PC-9 (cell line): Measurements from ENCODE around the gene LMO7. TPM values are rescaled to one million over a fixed set of nuclear protein-coding genes. Genes with fewer than 3 reads are reported as not detected.

Source experiments
- BruUV-seq: library from RNA; stranded (reverse); fragments of 400-500 nt; replicated peaks from 2 replicates; lab custom pipeline; 2021; lab: Mats Ljungman, UMichigan
- CTCF ChIA-PET: fragments of 300-600 bp; sonication (Branson Sonifier 250); formaldehyde crosslinking; loops from one replicate; lab custom pipeline; 2022; ENCODE audit warnings: antibody characterized with exemption; lab: Charles Lee
- POLR2A ChIA-PET: fragments of 300-600 bp; sonication (Branson Sonifier 250); formaldehyde crosslinking; loops from one replicate; lab custom pipeline; 2022; ENCODE audit warnings: antibody characterized with exemption; ENCODE audit not compliant: unreplicated experiment; lab: Charles Lee
- DNase-seq, 2 experiments: peaks; one replicate each; pipeline versions ENCODE4 v3.0.0 to v3.0.0-alpha.2; 2015 to 2022; ENCODE audit warnings: mixed read lengths in 1 of 2
- H2AFZ ChIP-seq: fragments of 200-600 bp; sonication (generic); 2 replicates; pipeline ENCODE4 v1.8.1; 2017; ENCODE audit warnings: antibody characterized with exemption
- H3F3A ChIP-seq: fragments of 200-600 bp; sonication (generic); 2 replicates; pipeline ENCODE4 v1.8.1; 2017; ENCODE audit warnings: antibody characterized with exemption, mild to moderate bottlenecking, low read depth; ENCODE audit not compliant: insufficient read depth
- H3K27ac ChIP-seq: fragments of 200-600 bp; sonication (generic); 2 replicates; pipeline ENCODE4 v1.6.1; 2016; ENCODE audit warnings: mixed run types
- H3K27me3 ChIP-seq: fragments of 200-600 bp; sonication (generic); 2 replicates; pipeline ENCODE4 v1.6.1; 2016; ENCODE audit warnings: low read depth, mixed run types; ENCODE audit not compliant: insufficient read depth
- H3K36me3 ChIP-seq: fragments of 200-600 bp; sonication (generic); 2 replicates; pipeline ENCODE4 v1.6.1; 2016; ENCODE audit warnings: low read depth, mixed run types
- H3K4me1 ChIP-seq: fragments of 200-600 bp; sonication (generic); replicated peaks from 2 replicates; pipeline ENCODE4 v1.6.1; 2016; ENCODE audit warnings: mixed run types; ENCODE audit not compliant: insufficient read depth
- H3K4me2 ChIP-seq: fragments of 200-600 bp; sonication (generic); 2 replicates; pipeline ENCODE4 v1.6.1; 2017; ENCODE audit warnings: mixed run types
- H3K4me3 ChIP-seq: fragments of 200-600 bp; sonication (generic); 2 replicates; pipeline ENCODE4 v1.6.1; 2016; ENCODE audit warnings: mixed run types
- H3K79me2 ChIP-seq: fragments of 200-600 bp; sonication (generic); 2 replicates; pipeline ENCODE4 v1.6.1; 2017; ENCODE audit warnings: low read depth, mixed run types
- H3K9me2 ChIP-seq: fragments of 200-600 bp; sonication (generic); 2 replicates; pipeline ENCODE4 v1.8.1; 2017; ENCODE audit warnings: mild to moderate bottlenecking; ENCODE audit not compliant: insufficient read depth
- H3K9me3 ChIP-seq: fragments of 200-600 bp; sonication (generic); 2 replicates; pipeline ENCODE4 v1.8.1; 2016; ENCODE audit warnings: low read depth; ENCODE audit not compliant: insufficient read depth
- H4K20me1 ChIP-seq: fragments of 200-600 bp; sonication (generic); 2 replicates; pipeline ENCODE4 v1.8.1; 2017; ENCODE audit not compliant: insufficient read depth
- CTCF ChIP-seq: fragments of 200-600 bp; sonication (generic); conservative IDR thresholded peaks from 2 replicates; pipeline ENCODE4 v1.6.1; 2017; ENCODE audit warnings: mixed run types, antibody characterized with exemption, mild to moderate bottlenecking, moderate library complexity
- EZH2 ChIP-seq: fragments of 200-600 bp; sonication (generic); IDR thresholded peaks from 2 replicates; pipeline ENCODE4 v1.8.0; 2017; ENCODE audit warnings: antibody characterized with exemption, low read depth
- intact Hi-C: fragments of 100-400 bp; cut with micrococcal nuclease; formaldehyde crosslinking; loops from one replicate; pipeline ENCODE4 v1.10.0; 2022; ENCODE audit not compliant: unreplicated experiment
- total RNA-seq: library from RNA; stranded (reverse); gene quantifications from 2 replicates; pipeline ENCODE4 v1.2.3, GENCODE V29; 2021

LMO7 gene
- total RNA-seq, 1 experiment from 2014 or later = 93.0 TPM

- H3K4me2 ChIP-seq = peak overlapping the region; percentile 91
- peaks cover 7% of the 10 kb centered on the region; the same call in 1 of the 2 replicates for H3K36me3 ChIP-seq
- DNase-seq = no peak
- no peaks in the 10 kb centered on the region for H3K27me3 ChIP-seq
- peaks cover 32% of the 10 kb centered on the region for H3F3A ChIP-seq
- ChIA-PET CTCF (interaction anchor here (1.1 to 2.1 kb wide), 3 partner anchors 28 to 64 kb away, joined by 4 to 12 read pairs (median 5); no protein-coding TSS in a partner anchor), POLR2A (interaction anchor here (0.5 to 0.8 kb wide), 4 partner anchors 11 to 117 kb away, joined by 3 to 6 read pairs (median 4); no protein-coding TSS in a partner anchor)
- peak overlapping the region; percentile 97 for H3K27ac ChIP-seq
- peaks cover 33% of the 10 kb centered on the region for H3K79me2 ChIP-seq
- TF ChIP-seq CTCF (no peak), EZH2 (no peak)
- H4K20me1 ChIP-seq = no peaks in the 10 kb centered on the region
- H3K4me1 ChIP-seq = peaks cover 25% of the 10 kb centered on the region
- H3K9me2 ChIP-seq = no peaks in the 10 kb centered on the region
- intact Hi-C loops = no loop called here
- H3K4me3 ChIP-seq = no peak overlapping the region
- H2AFZ ChIP-seq = peak overlapping the region; percentile 31; the same call in 1 of the 2 replicates
- TSS peak; percentile 14 for BruUV-seq
- H3K9me3 ChIP-seq = no peaks in the 10 kb centered on the region; the same call in 1 of the 2 replicates
These were observed 123.4 kb downstream of the LMO7 start for GRCh38 chr13:75759531-75759930.

DNA sequence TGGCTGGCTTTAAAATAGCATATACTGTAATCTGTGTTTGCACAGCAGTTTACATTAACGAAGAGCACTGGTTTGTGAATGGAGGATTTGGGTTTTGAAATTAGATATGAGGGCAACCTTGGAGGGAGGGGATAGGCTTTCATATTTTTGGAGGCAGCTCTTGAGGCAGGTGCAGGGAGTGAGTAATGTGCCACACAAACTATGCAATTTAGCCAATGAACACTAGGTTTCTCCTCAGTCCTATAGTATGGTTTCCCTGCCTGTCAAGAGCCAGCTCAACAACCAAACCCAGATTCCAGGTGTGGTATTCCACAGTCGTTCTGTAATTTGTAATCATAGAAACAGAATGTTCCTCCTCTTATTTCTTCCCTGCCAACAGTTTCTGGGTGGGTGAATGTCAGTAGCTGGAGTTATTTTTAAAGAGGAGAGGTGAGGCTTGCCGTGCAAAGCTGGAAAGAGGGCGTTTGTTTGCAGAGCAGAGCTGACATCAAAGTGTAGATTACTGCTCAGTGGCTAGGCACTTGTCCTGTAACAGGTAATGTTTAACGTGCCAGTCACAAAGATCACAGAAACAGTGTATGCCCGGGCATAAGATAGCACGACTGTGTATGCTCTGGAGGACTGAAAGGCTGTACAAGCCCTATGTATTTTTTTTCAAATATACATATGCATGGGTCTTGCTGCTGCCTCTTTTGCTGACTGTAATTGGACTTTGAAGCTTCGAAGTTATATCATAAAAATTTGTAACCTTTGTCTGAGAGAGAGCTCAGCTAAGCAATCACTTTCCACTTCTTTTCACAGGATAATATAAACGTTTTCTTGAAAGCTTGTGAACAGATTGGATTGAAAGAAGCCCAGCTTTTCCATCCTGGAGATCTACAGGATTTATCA lies 124.2 kb downstream of the LMO7 start:
- Histone ChIP-seq H3K27me3 (no peaks in the 10 kb centered on the region), H3K4me1 (peaks cover 30% of the 10 kb centered on the region), H2AFZ (peak overlapping the region; percentile 31), H3K79me2 (peaks cover 41% of the 10 kb centered on the region), H3K4me2 (peak overlapping the region; percentile 91), H3K36me3 (peaks cover 13% of the 10 kb centered on the region; the same call in 1 of the 2 replicates), H3F3A (peaks cover 32% of the 10 kb centered on the region), H3K4me3 (peak overlapping the region; percentile 59), H4K20me1 (no peaks in the 10 kb centered on the region), H3K9me3 (no peaks in the 10 kb centered on the region; the same call in 1 of the 2 replicates), H3K27ac (peak overlapping the region; percentile 97), H3K9me2 (no peaks in the 10 kb centered on the region)
- POLR2A ChIA-PET = interaction anchor here (0.5 to 1.3 kb wide), 12 partner anchors 10 to 116 kb away, joined by 3 to 20 read pairs (median 4); no protein-coding TSS in a partner anchor
- TF ChIP-seq EZH2 = no peak
- TF ChIP-seq CTCF = peak; percentile 44
- DNase-seq = peak; percentile 63 to 94
- CTCF ChIA-PET = interaction anchor here (0.9 to 2.1 kb wide), 5 partner anchors 27 to 65 kb away, joined by 3 to 12 read pairs (median 4); no protein-coding TSS in a partner anchor
- intact Hi-C loops = loop anchor here (1.0 to 5.0 kb wide), 5 partner anchors 28 to 55 kb away; no protein-coding TSS in a partner anchor
- BruUV-seq = no TSS peak

DNA sequence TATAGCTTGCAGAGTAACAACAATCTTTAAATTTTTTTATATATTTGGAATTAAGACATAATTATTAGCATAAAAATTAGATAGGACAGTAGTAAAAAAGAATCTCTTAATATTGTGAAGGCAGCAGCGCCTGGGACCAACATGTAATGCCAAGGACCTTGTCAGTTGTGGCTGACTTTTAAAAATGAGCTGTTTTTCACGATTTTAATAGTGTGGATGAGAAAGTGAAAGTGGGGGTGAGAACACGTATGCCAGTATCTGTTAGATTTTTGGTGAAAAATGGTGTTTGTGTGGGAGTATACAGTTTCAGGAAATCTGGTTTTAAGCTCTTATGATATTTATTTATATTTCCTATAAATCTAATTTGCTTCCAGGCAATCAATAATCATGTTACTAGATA lies 125.2 kb downstream of the LMO7 start:
- Histone ChIP-seq H3K27ac (peak overlapping the region; percentile 97), H3K27me3 (no peaks in the 10 kb centered on the region), H3K9me3 (no peaks in the 10 kb centered on the region; the same call in 1 of the 2 replicates), H3K4me3 (peak overlapping the region; percentile 59), H3F3A (peaks cover 32% of the 10 kb centered on the region), H3K79me2 (peaks cover 48% of the 10 kb centered on the region), H3K36me3 (peaks cover 23% of the 10 kb centered on the region; the same call in 1 of the 2 replicates), H4K20me1 (no peaks in the 10 kb centered on the region), H3K4me2 (peak overlapping the region; percentile 91), H3K4me1 (peaks cover 30% of the 10 kb centered on the region), H2AFZ (no peak overlapping the region), H3K9me2 (no peaks in the 10 kb centered on the region)
- TF ChIP-seq CTCF = no peak
- TF ChIP-seq EZH2 = no peak
- ChIA-PET POLR2A (interaction anchor here (0.6 to 1.3 kb wide), 4 partner anchors 27 to 57 kb away, joined by 3 to 20 read pairs (median 4); no protein-coding TSS in a partner anchor), CTCF (interaction anchor here (1.1 to 2.1 kb wide), 3 partner anchors 9 to 66 kb away, joined by 3 to 12 read pairs (median 4); no protein-coding TSS in a partner anchor)
- intact Hi-C loops = loop anchor here (5.0 kb wide), 1 partner anchor 41 kb away; no protein-coding TSS in a partner anchor
- no peak for DNase-seq
- no TSS peak for BruUV-seq
